IMR-90 (cell line): ENCODE data around the gene PSMA8. TPM values are rescaled to one million over a fixed set of nuclear protein-coding genes. Genes with fewer than 3 reads are reported as not detected.

Experiments used
- ATAC-seq: fragments of 200-7000 bp; cut with Tn5 transposase; 2 replicates; pipeline ENCODE4 v1.9.1; 2020; ENCODE audit warnings: low read depth, mild to moderate bottlenecking, moderate library complexity
- BruUV-seq: library from RNA; stranded (reverse); fragments of 400-500 nt; replicated peaks from 2 replicates; lab custom pipeline; 2021; lab: Mats Ljungman, UMichigan
- CTCF ChIA-PET: fragments of 300-600 bp; formaldehyde crosslinking; extraction: SDS; loops from one replicate; lab custom pipeline; 2021; ENCODE audit warnings: antibody characterized with exemption; lab: Yijun Ruan, JAX
- POLR2A ChIA-PET: fragments of 300-600 bp; sonication (Branson Sonifier 250); formaldehyde crosslinking; loops from one replicate; lab custom pipeline; 2022; ENCODE audit warnings: antibody characterized with exemption; ENCODE audit not compliant: unreplicated experiment; lab: Charles Lee
- DNase-seq: peaks from one replicate; pipeline ENCODE4 v3.0.0; 2013
- H2AFZ ChIP-seq: replicated peaks from 2 replicates; pipeline ENCODE3; 2013; ENCODE audit warnings: low read length, mild to moderate bottlenecking; ENCODE audit not compliant: poor library complexity
- H2AK5ac ChIP-seq: 2 replicates; pipeline ENCODE4 v1.6.1; 2013; ENCODE audit warnings: low read depth, low read length, inconsistent platforms
- H2AK9ac ChIP-seq: replicated peaks from 2 replicates; pipeline ENCODE3; 2013; ENCODE audit warnings: mild to moderate bottlenecking, low read depth, low read length, moderate library complexity; ENCODE audit not compliant: poor library complexity
- H2BK120ac ChIP-seq: 2 replicates; pipeline ENCODE4 v1.6.1; 2013; ENCODE audit warnings: low read depth, low read length, inconsistent platforms
- H2BK15ac ChIP-seq: 3 replicates; pipeline ENCODE4 v1.6.1; 2013; ENCODE audit warnings: low read depth, low read length, inconsistent platforms
- H2BK20ac ChIP-seq: 2 replicates; pipeline ENCODE4 v1.6.1; 2013; ENCODE audit warnings: low read depth, mild to moderate bottlenecking, inconsistent platforms, low read length, moderate library complexity
- H2BK5ac ChIP-seq: 2 replicates; pipeline ENCODE4 v1.6.1; 2013; ENCODE audit warnings: mild to moderate bottlenecking, low read depth, low read length, inconsistent platforms; ENCODE audit not compliant: poor library complexity, severe bottlenecking
- H3K14ac ChIP-seq: replicated peaks from 2 replicates; pipeline ENCODE4 v1.6.1; 2013; ENCODE audit warnings: low read depth, low read length, inconsistent platforms
- H3K18ac ChIP-seq: 2 replicates; pipeline ENCODE4 v1.6.1; 2013; ENCODE audit warnings: low read depth, low read length, control low read depth
- H3K23ac ChIP-seq: 2 replicates; pipeline ENCODE4 v1.6.1; 2013; ENCODE audit warnings: low read depth, low read length, inconsistent platforms
- H3K27ac ChIP-seq: 2 replicates; pipeline ENCODE4 v1.5.1; 2013; ENCODE audit warnings: mild to moderate bottlenecking, control low read depth, low read length; ENCODE audit not compliant: insufficient read depth
- H3K27me3 ChIP-seq: 2 replicates; pipeline ENCODE4 v1.6.1; 2013; ENCODE audit warnings: low read length; ENCODE audit not compliant: control insufficient read depth, insufficient read depth
- H3K36me3 ChIP-seq: 2 replicates; pipeline ENCODE4 v1.6.1; 2013; ENCODE audit warnings: low read length, mixed read lengths; ENCODE audit not compliant: control insufficient read depth, insufficient read depth
- H3K4ac ChIP-seq: 2 replicates; pipeline ENCODE4 v1.6.1; 2013; ENCODE audit warnings: low read depth, low read length, inconsistent platforms
- H3K4me1 ChIP-seq: 2 replicates; pipeline ENCODE4 v1.6.1; 2013; ENCODE audit warnings: low read length, mixed read lengths; ENCODE audit not compliant: control insufficient read depth, insufficient read depth
- H3K4me2 ChIP-seq: 2 replicates; pipeline ENCODE4 v1.6.1; 2013; ENCODE audit warnings: low read depth, mild to moderate bottlenecking, control low read depth, low read length, moderate library complexity
- H3K4me3 ChIP-seq: 2 replicates; pipeline ENCODE4 v1.5.1; 2013; ENCODE audit warnings: low read depth, mild to moderate bottlenecking, control low read depth, low read length, moderate library complexity; ENCODE audit not compliant: insufficient read depth
- H3K56ac ChIP-seq: 2 replicates; pipeline ENCODE4 v1.6.1; 2013; ENCODE audit warnings: low read length, inconsistent platforms; ENCODE audit not compliant: insufficient read depth; ENCODE audit errors: extremely low read depth
- H3K79me1 ChIP-seq, 2 experiments: 2 replicates each; pipeline ENCODE4 v1.6.1; 2013; ENCODE audit warnings: low read length in 2 of 2, inconsistent platforms in 1 of 2, low read depth in 1 of 2
- H3K9ac ChIP-seq: 2 replicates; pipeline ENCODE4 v1.6.1; 2013; ENCODE audit warnings: low read depth, low read length, control low read depth
- H3K9me1 ChIP-seq: 2 replicates; pipeline ENCODE4 v1.6.1; 2013; ENCODE audit warnings: low read length, inconsistent platforms; ENCODE audit not compliant: insufficient read depth
- H3K9me3 ChIP-seq: 2 replicates; pipeline ENCODE4 v1.6.1; 2013; ENCODE audit warnings: low read length; ENCODE audit not compliant: control insufficient read depth, insufficient read depth
- H4K20me1 ChIP-seq: 2 replicates; pipeline ENCODE4 v1.6.1; 2013; ENCODE audit warnings: low read length, inconsistent platforms; ENCODE audit not compliant: insufficient read depth
- H4K5ac ChIP-seq: 2 replicates; pipeline ENCODE4 v1.6.1; 2013; ENCODE audit warnings: mild to moderate bottlenecking, low read depth, low read length, control low read depth
- H4K8ac ChIP-seq, 2 experiments: 2 replicates each; pipeline ENCODE4 v1.6.1; 2013; ENCODE audit warnings: low read depth in 2 of 2, low read length in 2 of 2, control low read depth in 1 of 2, inconsistent platforms in 1 of 2
- H4K91ac ChIP-seq: 2 replicates; pipeline ENCODE4 v1.6.1; 2013; ENCODE audit warnings: low read depth, low read length, inconsistent platforms; ENCODE audit not compliant: insufficient read depth
- MAFK ChIP-seq: IDR thresholded peaks from 2 replicates; pipeline ENCODE4 v1.6.1; 2012; ENCODE audit warnings: low read depth, low read length, improper control_type of control experiment
- POLR2A ChIP-seq: IDR thresholded peaks from 2 replicates; pipeline ENCODE4 v1.6.1; 2012; ENCODE audit warnings: mild to moderate bottlenecking, low read depth, low read length
- WGBS, 2 experiments: methylation state at CpG; one replicate each; pipeline versions ENCODE4 v1.1.5 to v1.1.7; 2013; ENCODE audit warnings: missing lambda C conversion rate in 2 of 2; ENCODE audit not compliant: insufficient read length in 1 of 2; ENCODE audit errors: extremely low coverage in 2 of 2; 5-methylcytosine and 5-hydroxymethylcytosine counted together
- dilution Hi-C: fragments of 300-500 bp; cut with HindIII; formaldehyde crosslinking; loops from one replicate; pipeline ENCODE4 v1.14.3; 2018; ENCODE audit warnings: low sequenced_read_pairs; ENCODE audit not compliant: unreplicated experiment
- in situ Hi-C: fragments of 300-500 bp; cut with MboI; formaldehyde crosslinking; loops from 3 replicates; pipeline ENCODE4 v1.14.3; 2019; ENCODE audit warnings: low sequenced_read_pairs, inconsistent platforms, mixed read lengths
- intact Hi-C: fragments of 100-400 bp; cut with micrococcal nuclease; formaldehyde crosslinking; loops from 2 replicates; pipeline ENCODE4 v1.10.0; 2022
- polyA plus RNA-seq, 3 experiments: library from polyadenylated mRNA; depleted of rRNA; stranded (reverse); fragments of >200 nt; gene quantifications; 2 replicates each; pipeline ENCODE4 v1.2.3, GENCODE V29; 2012; ENCODE audit warnings: low replicate concordance in 1 of 3
- total RNA-seq: library from RNA; depleted of rRNA; stranded (reverse); fragments of >200 nt; gene quantifications from 2 replicates; pipeline ENCODE4 v1.2.3, GENCODE V29; 2012

The PSMA8 gene
- total and polyA plus RNA-seq, 2 of the 4 experiments (the other 2 are of a cell fraction), result not detected

DNA sequence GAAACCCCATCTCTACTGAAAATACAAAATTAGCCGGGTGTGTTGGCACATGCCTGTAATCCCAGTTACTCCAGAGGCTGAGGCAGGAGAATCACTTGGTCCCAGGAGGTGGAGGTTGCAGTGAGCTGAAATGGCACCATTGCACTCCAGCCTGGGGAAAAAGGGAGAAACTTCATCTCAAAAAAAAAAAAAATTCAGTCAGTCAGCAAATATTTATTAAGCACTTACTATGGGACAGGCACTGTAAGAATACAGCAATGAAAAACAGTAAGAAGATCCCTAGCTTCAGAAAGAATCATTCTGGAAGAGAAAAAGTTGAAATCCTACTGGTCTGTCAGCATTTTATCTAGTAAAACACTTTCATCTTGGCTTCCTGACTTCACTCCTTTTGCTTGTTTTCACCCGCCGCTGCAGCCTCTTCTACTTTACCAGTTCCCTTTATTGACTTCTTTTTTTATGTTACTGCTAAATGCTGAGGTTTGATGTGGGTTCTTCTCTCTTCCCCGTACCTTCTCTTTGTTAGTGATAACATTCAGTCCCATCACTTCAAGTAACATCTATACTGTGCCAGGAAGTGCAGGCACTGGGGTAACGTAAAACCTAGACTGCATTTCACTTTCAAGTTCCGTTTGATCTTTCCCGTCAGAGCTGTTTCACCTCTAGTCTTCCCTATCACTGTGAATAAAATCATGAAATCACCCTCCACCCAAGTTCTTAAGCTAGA lies 81.7 kb downstream of the PSMA8 start:
- Histone ChIP-seq H3K27me3 (peaks cover 3% of the 10 kb centered on the region; the same call in 1 of the 2 replicates), H3K79me1 (no peaks in the 10 kb centered on the region), H2BK120ac (no peak overlapping the region), H2BK5ac (no peak overlapping the region), H3K14ac (no peak overlapping the region), H3K9me3 (no peaks in the 10 kb centered on the region), H2AK9ac (no peak overlapping the region), H4K8ac (no peak overlapping the region), H3K56ac (no peak overlapping the region), H3K23ac (no peak overlapping the region), H3K27ac (no peak overlapping the region), H3K4me2 (no peak overlapping the region), H3K18ac (no peak overlapping the region), H3K36me3 (no peaks in the 10 kb centered on the region), H4K20me1 (no peaks in the 10 kb centered on the region), H3K4ac (no peak overlapping the region), H3K9me1 (no peaks in the 10 kb centered on the region), H3K4me3 (no peak overlapping the region), H4K91ac (no peak overlapping the region), H2AFZ (no peak overlapping the region), H2BK15ac (no peak overlapping the region), H3K4me1 (no peaks in the 10 kb centered on the region), H4K5ac (no peak overlapping the region), H2BK20ac (no peak overlapping the region), H3K9ac (no peak overlapping the region), H2AK5ac (no peak overlapping the region)
- dilution Hi-C loops (no loop called here), in situ Hi-C loops (no loop called here), intact Hi-C loops (no loop called here)
- POLR2A ChIA-PET, result no interaction called here
- WGBS, 2 experiments, result 53% methylated on average over 3 of the region's 7 CpGs; no CpG with 5 or more reads in 1 of the 2 experiments
- TF ChIP-seq POLR2A (no peak), MAFK (0 out of 2 replicates have a peak, but pooled peaks have one; percentile 10)
- CTCF ChIA-PET, result interaction anchor here (0.6 kb wide), 1 partner anchor 9 kb away, joined by 4 read pairs; no protein-coding TSS in a partner anchor
- no TSS peak for BruUV-seq
- DNase-seq (no peak), ATAC-seq (no peak)
